SK-N-SH treated with all-trans-retinoic acid at 6 μM for 48 hours (cell line): ENCODE data around the gene BPTF.
"Not testable (repeated sequence)": the region's sequence is repeated elsewhere in the genome, so short reads cannot be mapped to it uniquely, and the experiment has no call there.

Source experiments
- ARNTL ChIP-seq: fragments of 450-650 bp; formaldehyde crosslinking; IDR thresholded peaks from 2 replicates; pipeline ENCODE4 v1.5.0; 2020; ENCODE audit warnings: low read depth, mild to moderate bottlenecking, moderate library complexity, borderline replicate concordance
- BACH2 ChIP-seq: fragments of 250-450 bp; sonication (Bioruptor Pico); IDR thresholded peaks from 2 replicates; pipeline ENCODE4 v1.9.0; 2021; ENCODE audit warnings: mild to moderate bottlenecking, borderline replicate concordance
- ISL1 ChIP-seq: fragments of 250-450 bp; sonication (Bioruptor Pico); IDR thresholded peaks from 2 replicates; pipeline ENCODE4 v2.1.2; 2022; ENCODE audit warnings: mild to moderate bottlenecking, moderate library complexity
- ZNF565 ChIP-seq: fragments of 450-650 bp; formaldehyde crosslinking; conservative IDR thresholded peaks from 2 replicates; pipeline ENCODE4 v1.5.0; 2020; ENCODE audit warnings: low read depth, mild to moderate bottlenecking, moderate library complexity
- TF ChIP-seq, protein P1 (sequence below): fragments of 250-450 bp; sonication (Bioruptor Pico); IDR thresholded peaks from 2 replicates; pipeline ENCODE4 v1.5.0; 2020; ENCODE audit warnings: mild to moderate bottlenecking, moderate library complexity
- TF ChIP-seq, protein P2 (sequence below): fragments of 250-450 bp; sonication (Bioruptor Pico); IDR thresholded peaks from 2 replicates; pipeline ENCODE4 v1.5.1; 2020; ENCODE audit warnings: low read depth, mild to moderate bottlenecking, moderate library complexity
- TF ChIP-seq, protein P3 (sequence below): fragments of 250-450 bp; sonication (Bioruptor Pico); IDR thresholded peaks from 2 replicates; pipeline ENCODE4 v1.8.0; 2020; ENCODE audit warnings: mild to moderate bottlenecking, moderate library complexity, borderline replicate concordance

DNA sequence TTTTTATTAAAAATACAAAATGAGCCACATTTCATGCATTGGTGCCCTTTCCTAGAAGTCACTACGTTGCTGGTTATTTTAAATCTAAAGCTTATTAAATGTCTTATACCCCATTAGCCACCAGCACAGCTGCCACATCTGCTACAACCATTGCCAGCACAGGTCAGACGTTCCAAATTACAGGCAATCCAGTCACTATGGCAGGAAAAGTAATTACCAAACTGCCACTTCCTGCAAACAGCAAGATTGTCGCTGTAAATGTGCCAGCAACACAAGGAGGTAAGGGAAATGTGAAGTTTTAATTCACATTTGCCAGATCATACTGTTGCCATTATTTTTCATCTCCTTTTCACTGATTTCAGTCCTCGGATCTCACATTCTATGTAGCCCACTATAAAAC is 103.5 kb downstream of the BPTF start:
- not testable (repeated sequence) for TF ChIP-seq ZNF565 (CRISPR knock-in tag); BACH2 (CRISPR knock-in tag); ARNTL; ISL1
- TF ChIP-seq, protein P1, sequence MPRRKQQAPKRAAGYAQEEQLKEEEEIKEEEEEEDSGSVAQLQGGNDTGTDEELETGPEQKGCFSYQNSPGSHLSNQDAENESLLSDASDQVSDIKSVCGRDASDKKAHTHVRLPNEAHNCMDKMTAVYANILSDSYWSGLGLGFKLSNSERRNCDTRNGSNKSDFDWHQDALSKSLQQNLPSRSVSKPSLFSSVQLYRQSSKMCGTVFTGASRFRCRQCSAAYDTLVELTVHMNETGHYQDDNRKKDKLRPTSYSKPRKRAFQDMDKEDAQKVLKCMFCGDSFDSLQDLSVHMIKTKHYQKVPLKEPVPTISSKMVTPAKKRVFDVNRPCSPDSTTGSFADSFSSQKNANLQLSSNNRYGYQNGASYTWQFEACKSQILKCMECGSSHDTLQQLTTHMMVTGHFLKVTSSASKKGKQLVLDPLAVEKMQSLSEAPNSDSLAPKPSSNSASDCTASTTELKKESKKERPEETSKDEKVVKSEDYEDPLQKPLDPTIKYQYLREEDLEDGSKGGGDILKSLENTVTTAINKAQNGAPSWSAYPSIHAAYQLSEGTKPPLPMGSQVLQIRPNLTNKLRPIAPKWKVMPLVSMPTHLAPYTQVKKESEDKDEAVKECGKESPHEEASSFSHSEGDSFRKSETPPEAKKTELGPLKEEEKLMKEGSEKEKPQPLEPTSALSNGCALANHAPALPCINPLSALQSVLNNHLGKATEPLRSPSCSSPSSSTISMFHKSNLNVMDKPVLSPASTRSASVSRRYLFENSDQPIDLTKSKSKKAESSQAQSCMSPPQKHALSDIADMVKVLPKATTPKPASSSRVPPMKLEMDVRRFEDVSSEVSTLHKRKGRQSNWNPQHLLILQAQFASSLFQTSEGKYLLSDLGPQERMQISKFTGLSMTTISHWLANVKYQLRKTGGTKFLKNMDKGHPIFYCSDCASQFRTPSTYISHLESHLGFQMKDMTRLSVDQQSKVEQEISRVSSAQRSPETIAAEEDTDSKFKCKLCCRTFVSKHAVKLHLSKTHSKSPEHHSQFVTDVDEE = not testable (repeated sequence)
- TF ChIP-seq, protein P2, sequence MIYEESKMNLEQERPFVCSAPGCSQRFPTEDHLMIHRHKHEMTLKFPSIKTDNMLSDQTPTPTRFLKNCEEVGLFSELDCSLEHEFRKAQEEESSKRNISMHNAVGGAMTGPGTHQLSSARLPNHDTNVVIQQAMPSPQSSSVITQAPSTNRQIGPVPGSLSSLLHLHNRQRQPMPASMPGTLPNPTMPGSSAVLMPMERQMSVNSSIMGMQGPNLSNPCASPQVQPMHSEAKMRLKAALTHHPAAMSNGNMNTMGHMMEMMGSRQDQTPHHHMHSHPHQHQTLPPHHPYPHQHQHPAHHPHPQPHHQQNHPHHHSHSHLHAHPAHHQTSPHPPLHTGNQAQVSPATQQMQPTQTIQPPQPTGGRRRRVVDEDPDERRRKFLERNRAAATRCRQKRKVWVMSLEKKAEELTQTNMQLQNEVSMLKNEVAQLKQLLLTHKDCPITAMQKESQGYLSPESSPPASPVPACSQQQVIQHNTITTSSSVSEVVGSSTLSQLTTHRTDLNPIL = not testable (repeated sequence)
- TF ChIP-seq, protein P3, sequence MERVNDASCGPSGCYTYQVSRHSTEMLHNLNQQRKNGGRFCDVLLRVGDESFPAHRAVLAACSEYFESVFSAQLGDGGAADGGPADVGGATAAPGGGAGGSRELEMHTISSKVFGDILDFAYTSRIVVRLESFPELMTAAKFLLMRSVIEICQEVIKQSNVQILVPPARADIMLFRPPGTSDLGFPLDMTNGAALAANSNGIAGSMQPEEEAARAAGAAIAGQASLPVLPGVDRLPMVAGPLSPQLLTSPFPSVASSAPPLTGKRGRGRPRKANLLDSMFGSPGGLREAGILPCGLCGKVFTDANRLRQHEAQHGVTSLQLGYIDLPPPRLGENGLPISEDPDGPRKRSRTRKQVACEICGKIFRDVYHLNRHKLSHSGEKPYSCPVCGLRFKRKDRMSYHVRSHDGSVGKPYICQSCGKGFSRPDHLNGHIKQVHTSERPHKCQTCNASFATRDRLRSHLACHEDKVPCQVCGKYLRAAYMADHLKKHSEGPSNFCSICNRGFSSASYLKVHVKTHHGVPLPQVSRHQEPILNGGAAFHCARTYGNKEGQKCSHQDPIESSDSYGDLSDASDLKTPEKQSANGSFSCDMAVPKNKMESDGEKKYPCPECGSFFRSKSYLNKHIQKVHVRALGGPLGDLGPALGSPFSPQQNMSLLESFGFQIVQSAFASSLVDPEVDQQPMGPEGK = not testable (repeated sequence)
